HG02970 (cell line): Measurements from ENCODE around the gene METTL23.
"Not testable (repeated sequence)": the region's sequence is repeated elsewhere in the genome, so short reads cannot be mapped to it uniquely, and the experiment has no call there.

Source experiments
- ATAC-seq: cut with Tn5 transposase; IDR thresholded peaks from one replicate; pipeline ENCODE4 v1.9.1; 2021; ENCODE audit warnings: mild to moderate bottlenecking, moderate library complexity, moderate number of reproducible peaks; ENCODE audit not compliant: unreplicated experiment, low FRiP score

The METTL23 gene

DNA sequence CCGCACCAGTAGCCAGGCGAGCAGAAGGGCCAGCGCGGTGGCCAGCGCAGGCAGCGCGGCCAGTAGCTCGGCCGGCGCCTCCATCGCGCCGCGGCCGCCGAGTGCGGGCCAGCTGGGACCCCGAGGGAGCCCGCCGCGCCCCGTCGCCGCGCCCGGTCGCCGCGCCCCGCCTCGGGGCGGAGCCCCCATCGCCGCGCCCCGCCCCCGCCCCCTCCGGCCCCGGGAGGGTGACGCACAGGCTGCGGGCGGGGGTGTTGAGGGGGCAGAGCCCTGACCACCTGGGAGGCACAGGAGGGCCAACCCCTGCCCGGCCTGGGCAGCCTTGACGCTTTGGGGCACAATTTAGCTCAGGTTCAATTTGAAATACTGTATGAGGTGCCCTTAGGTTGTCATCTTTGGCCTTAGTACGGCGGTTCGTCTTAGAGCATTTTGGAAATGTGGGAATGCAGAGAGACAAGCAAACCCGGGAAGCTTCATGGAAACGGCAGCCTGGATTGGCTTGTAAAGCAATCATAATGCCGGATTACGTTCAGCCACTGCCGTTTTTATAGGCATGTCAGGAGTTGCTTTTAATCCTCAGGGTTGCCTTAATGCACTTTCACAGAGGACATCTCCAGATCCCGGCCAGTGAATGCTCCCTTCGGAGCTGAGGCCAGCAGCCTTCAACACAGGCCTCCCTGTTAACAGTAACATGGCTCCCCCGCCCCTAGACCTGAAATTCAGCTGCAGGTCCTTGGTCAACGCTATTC is 15.6 kb upstream of the METTL23 start, which contains the start of gene MXRA7:
Gene MXRA7, minus strand, starts transcription at position 103 of the 749 bp plus-strand sequence. Its CDS starts 19 bp downstream, at position 84.
- ATAC-seq: no peak

DNA sequence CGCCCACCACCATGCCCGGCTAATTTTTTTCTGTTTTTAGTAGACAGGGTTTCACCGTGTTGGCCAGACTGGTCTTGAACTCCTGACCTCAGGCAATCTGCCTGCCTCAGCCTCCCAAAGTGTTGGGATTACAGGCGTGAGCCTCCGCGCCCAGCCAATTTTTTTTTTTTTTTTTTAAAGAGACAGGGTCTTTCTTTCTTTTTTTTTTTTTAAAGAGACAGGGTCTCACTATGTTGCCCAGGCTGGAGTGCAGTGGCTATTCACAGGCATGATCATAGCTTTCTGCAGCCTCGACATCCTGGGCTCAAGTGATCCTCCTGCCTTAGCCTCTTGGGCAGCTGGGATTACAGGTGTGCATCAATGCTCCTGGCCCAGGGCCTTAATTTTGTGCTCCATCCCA is 14.3 kb upstream of the METTL23 start:
- not testable (repeated sequence) for ATAC-seq

DNA sequence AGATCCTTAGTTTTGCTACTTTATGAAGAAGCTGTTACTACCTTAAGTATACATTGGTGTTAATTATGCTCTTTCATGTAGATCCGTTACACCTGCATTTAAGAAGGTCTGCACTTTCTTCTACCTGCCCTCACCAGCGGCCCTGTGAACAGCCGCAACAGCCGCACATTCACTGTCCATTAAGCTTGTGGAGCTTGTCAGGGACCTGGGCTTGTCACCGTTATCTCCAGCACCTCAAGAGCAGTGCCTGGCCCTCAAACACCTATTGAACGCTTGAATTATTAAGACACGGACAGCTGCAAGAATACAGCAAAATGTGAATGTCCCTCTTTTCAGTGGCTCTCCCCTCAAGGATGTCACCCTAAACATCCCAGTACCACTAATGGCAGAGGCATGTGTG is 12.9 kb upstream of the METTL23 start:
- no peak for ATAC-seq

DNA sequence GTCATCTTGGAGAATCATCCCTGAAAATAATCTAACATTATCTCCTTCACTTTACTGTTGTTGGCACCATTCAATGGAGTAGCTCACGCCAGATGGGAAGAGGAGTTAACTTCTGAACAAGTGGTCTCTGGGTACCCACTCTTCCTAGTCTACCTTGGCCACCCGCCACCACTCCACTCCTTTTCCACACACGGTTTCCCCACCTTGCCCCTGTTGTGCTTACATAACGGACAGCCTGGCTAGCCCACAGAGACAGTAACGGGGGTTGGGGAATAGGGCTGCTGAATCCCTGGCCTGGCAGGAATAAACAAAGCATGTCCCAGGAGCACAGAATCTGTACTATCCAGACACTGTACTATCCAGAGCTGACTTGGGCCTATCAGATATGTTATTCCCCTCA is 12.3 kb upstream of the METTL23 start:
- no peak for ATAC-seq

DNA sequence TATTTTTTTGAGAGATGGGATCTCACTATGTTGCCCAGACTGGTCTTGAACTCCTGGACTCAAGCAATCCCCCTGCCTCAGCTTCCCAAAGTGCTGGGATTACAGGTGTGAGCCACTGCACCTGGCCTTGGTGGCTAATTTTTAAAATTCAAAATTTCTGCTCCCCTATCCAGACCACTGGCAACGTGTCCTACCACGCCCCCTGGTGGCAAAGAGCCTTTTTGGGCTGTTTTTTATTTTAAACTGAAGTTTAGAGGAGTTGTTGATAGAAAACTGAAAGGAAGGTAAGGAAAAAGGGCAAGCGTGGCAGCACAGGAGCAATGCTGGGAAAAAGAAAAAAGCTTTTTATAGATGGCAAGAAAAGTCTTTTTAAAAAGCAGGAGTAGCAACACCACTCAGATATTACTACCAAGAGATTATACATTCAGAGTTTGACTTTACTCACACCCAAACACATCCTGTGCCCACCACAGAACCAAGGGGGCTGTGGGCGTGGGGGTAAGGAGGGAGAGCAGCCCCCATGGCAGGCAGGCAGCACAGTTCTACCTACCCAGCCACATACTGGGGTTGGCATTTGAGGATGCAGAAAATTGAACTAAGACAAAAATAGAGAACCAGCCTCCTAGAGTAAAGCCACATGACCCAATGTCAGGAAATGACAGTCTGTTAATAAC is 11.7 kb upstream of the METTL23 start:
- ATAC-seq: no peak

DNA sequence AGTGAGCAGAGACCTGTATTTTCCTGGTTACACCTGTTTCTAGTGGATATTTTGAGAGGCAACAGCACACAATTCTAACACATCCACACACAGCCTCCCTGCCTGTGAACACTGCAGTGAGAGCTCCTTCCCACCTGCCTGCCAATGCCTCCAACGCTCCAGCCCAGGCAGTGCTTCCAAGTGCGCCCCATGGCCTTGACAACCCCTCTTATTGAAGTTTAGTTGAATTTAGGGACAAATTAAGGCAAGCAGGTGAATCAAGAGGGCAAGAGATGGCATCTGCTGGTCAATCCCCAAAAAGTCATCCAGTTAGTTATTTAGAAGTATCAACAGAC is 11.2 kb upstream of the METTL23 start:
- no peak for ATAC-seq

DNA sequence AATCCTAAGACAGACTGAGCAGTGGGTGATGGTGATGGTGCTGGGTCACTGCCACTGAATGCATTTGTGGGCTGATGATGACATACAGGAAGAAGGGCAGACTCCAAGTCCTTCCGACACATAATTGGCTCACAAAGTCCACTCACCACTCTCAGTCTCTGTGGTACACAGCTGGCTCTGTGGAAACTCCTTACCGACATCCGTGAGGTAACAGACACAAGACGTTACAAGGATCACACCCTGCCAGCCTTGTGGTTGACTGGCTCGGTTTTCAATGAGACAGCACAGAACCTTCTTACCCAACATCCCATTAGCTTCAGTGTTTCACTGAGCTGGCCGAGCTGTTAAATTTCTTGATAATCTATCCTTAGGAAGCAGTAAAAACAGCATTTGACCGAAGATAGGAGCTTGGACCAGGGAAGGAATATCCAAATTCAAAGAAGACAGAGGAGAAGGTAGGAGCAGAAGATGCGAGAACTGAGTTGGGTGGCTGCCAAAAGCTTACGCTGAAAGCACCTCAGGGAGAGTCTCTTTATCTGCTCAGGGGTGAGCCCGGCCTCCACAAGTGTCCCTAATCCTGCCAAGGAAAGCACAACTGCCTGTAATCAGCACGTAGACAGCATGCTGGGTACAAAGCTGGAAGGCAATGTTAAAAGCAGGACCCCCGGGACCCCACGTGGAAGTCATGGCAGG is 10.3 kb upstream of the METTL23 start:
- ATAC-seq: no peak

DNA sequence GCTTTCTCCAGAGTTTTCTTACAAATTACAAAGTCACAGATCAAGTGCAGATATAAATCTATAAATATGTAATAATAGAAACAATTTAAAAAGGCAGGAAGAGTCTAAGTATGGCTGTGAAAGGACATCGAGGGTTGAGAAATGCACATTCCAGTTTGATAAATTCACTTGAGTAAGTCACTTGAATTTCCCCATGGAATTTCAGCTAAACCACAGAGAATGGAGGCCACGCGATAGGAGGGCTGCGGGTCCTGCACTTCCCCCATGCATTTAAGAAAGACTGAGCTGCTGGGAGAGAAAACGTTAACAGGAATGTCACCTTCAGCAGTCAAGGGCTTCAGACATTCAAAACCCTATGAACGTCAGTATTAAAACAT is 9.8 kb upstream of the METTL23 start:
- no peak for ATAC-seq

DNA sequence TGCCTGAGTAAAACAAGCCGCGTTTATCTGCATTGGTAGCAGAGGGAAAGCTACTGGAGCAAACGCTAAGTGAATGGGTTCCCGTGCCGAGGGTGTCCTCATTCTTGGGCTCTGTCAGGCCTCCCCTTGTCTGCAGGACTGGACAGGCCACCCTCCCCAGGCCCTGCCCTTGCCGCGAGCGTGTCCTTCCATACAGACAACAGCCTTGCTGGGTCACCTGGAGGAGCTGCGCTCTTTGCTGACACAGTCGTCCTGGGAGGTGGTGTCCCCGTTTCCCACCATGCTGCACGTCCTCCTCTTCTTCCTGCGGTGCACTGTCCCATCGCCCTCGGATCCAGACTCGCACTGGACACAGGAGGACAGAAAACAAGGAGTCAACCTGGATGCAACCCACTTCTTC is 8.1 kb upstream of the METTL23 start:
- no peak for ATAC-seq

DNA sequence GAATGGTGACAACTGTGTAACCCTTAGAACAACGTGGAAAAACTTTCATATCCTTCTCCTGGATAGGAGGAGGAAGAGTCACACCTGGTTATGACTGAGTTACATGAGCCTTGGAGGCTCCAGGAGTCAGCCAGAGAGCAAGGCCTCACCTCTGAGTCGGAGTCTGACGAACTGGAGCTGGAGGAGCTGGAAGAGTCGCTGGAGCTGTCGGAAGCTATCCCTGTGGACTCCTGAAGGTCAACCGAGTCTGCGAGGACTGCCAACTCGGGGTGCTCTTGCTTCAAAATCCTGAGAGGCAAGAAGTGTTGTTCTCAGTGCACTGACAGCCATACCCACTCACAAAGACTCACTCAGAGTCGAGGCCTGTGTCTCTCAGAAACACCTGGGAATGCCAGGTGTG is 6.4 kb upstream of the METTL23 start:
- ATAC-seq: no peak

DNA sequence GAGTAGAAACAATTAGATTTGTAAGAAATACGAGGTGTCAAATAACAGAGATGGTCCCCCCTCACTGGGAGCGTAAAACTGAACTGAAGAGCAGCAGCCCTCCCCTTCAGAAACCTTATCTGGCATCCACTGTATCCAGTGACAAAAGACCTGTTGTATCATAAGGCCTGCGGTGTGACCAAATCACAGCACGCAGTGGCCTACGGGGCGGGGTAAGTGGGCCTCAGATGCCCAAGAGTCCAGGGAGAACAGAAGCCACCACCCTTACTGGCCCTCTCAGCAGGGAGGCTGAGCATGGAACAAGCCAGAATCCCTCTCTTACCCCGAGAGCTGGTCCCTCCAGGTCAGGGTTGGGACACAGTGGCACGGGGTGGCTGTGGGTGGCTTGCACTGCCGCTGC is 5.7 kb upstream of the METTL23 start:
- ATAC-seq: no peak

DNA sequence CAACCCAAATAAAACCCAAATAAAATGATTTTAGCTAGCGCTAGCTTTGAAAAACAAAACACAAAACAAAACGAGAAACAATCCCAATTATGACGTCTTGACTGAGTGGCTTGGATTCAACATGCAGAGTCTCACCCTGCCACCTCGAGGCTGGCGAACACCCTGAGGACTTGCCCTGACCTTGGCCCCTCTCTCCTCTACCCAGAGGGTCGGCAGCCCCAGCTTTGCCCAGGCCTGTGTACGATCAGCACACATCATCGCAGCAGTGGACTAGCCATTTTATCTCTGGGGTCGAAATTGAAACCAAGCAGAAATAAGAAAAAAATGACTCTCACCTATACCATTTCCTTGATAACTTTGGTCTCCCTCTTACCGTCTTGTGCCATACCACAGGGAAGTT is 5.2 kb upstream of the METTL23 start:
- no peak for ATAC-seq

DNA sequence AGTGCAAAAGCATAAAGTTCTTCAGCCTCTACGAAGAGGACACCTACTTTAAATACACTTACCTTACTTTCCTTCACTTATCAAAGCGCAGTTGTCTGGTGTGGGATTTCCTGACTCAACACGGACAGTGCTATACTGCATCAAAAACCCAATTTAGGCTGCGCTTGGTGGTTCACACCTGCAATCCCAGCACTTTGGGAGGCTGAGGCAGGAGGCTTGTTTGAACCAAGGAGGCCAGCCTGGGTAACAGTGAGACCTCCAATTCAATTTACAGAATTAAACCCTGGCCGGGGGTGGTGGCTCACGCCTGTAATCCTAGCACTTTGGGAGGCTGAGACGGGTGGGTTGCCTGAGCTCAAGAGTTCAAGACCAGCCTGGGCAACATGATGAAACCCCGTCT is 4.4 kb upstream of the METTL23 start:
- ATAC-seq: no peak

DNA sequence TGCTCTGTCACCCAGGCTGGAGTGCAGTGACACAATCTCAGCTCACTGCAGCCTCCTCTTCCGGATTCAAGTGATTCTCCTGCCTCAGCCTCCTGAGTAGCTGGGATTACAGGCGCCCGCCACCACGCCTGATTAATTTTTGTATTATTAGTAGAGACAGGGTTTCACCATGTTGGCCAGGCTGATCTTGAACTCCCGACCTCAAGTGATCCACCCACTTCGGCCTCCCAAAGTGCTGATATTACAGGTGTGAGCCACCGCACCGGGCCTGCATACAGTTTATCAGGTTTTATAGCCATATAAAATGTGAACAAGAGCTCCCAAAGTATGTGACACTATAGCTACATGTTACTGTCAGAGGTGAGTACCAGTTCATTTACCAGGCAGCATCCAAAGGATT is 3.7 kb upstream of the METTL23 start:
- ATAC-seq: not testable (repeated sequence)

DNA sequence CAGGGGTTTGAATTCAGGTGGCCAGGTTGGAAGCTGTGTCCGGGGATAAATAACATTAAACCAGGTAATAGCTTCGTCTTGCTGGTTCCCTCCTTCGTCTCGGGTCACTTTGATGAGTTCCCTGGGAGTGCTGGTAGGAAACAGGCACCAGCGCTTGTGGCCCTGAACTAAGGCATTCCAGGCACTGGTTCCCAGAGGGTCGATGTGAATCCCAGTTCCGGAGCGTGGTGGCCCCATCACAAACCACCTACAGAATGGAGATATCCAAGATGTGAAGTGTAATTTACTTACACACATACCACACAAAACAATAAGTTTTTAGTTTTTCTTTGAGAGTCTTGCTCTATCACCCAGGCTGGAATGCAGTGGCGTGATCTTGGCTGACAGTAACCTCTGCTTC is 2.8 kb upstream of the METTL23 start:
- no peak for ATAC-seq

DNA sequence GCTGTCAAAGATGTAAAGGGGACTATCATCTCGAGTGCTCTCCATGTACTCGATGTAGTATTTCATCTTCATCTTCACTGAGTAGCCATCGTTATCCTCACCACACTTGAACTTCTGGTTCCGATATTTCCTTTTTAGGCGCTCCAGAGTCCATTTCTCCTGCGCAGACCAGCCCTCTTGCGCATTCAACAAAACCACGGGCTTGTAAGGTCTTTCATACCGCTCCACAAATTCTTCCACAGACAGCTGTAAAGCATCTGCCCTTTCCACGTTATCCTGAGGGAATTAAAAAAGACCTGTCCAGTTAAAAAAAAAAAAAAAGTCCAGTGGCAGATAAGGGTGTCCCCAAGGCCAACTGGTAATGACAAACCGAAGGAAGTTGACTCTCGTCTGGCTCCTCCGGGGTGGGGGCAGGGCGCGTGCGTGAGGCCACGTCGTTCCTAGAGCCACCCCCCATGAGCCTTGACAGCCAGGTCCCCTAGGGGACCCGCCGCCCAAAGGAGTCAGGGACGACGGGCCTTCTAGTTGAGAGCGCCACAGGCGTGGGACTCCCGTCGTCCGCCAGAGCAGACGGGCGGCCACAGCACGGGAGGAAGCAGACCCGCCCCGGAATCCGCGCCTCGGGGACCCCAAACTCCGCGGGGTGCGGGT is 934 bp upstream of the METTL23 start:
- peak; percentile 6 for ATAC-seq

DNA sequence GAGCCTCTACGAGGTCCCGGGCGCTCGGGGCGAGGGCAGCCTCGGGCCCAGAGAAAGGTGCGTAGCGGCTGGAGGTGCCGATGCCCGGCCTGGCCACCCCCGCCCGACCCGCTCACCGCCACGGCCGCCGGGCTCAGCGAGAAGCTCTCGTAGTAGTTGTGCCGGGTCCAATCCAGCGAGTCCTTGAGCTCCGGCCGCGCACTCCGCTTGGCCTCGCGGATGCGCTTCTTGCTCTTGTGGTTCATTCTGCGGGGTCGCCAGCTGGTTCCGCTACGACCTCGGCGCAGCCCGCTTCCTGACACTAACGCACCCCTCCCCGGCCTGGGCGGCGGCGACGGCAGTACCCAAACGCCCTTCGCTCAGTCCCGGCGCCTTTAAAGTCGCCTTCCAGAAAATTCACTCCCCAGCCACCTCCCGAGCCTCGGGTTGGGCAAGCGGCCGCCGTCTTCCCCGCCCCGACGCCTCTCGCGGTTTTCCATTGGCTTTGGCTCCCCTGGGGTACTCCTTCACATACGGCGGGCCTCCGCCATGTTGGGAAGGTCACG is 336 bp upstream of the METTL23 start, which contains the start of gene JMJD6:
Gene JMJD6, minus strand, starts transcription at position 376 of the 545 bp plus-strand sequence. Its CDS starts 131 bp downstream, at position 245.
- peak; percentile 65 for ATAC-seq

DNA sequence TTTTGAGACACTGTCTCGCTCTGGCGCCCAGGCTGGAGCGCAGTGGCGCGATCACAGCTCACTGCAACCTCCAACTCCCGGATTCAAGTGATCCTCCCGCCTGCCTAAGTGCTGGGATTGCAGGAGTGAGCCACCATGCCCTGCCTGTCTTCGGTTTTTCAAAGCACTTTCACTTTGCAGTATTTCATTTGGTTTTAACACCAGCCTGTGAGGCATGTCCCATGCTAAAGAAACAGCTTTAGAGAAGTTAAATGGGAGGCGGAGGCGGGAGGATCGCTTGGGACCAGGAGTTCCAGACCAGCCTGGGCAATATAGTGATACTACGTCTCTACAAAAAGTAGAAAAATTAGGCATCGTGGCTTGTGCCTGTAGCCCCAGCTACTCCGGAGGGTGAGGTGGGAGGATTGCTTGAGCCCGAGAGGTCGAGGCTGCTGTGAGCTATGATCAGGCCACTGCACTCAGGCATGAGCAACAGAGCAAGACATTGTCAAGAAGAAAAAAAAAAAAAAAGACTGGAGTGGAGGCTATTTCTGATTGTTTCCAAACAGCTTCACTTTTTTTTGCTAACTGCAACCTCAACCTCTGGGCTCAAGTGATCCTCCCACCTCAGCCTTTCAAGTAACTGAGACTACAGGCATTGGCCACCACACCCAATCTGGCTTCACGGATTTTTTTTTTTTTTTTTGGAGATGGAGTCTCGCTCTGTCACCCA is 1.3 kb downstream of the METTL23 start:
- ATAC-seq: no peak

DNA sequence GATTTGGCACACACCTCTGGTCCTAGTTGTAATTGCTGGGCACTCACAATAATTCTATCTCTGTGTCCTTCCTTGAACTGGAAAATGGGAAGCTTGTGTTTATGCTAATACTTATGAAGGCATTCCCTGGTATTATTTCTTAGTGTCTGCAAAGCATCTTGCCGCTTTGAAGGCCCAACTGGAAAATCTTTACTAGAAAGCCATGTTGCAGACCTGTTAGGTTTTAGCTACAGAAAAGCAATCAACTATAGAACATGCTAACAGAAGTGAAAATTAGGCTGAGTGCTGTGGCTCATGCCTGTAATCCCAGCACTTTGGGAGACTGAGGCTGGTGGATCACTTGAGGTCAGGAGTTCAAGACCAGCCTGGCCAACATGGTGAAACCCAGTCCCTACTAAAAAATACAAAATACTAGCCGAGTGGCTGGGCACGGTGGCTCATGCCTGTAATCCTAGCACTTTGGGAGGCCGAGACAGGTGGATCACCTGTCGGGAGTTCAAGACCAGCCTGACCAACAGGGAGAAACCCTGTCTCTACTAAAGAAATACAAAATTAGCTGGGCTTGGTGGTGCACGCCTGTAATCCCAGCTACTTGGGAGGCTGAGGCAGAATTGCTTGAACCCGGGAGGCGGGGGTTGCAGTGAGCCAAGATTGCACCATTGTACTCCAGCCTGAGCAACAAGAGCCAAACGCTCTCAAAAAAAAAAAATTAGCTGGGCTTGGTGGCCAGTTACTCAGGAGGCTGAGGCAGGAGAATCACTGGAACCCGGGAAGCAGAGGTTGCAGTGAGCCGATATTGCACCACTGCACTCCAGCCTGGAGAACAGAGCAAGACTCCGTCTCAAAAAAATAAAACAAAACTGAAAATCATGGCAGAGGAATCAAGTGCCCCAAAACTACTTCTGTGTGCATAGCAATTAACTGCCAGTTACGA is 5.4 kb downstream of the METTL23 start:
- not testable (repeated sequence) for ATAC-seq
